B cell (primary cell): Measurements from ENCODE around the gene ACTN3.

Source experiments
- EZH2 ChIP-seq: IDR thresholded peaks from 2 replicates; pipeline ENCODE4 v1.6.1; 2012; ENCODE audit warnings: borderline replicate concordance, low read depth, mild to moderate bottlenecking, moderate library complexity, low read length; ENCODE audit not compliant: insufficient read depth, poor library complexity, severe bottlenecking
- TF ChIP-seq, protein P1 (sequence below): fragments of 200-600 bp; IDR thresholded peaks from one replicate; pipeline ENCODE4 v1.8.0; 2022; ENCODE audit warnings: antibody characterized with exemption, mild to moderate bottlenecking

DNA sequence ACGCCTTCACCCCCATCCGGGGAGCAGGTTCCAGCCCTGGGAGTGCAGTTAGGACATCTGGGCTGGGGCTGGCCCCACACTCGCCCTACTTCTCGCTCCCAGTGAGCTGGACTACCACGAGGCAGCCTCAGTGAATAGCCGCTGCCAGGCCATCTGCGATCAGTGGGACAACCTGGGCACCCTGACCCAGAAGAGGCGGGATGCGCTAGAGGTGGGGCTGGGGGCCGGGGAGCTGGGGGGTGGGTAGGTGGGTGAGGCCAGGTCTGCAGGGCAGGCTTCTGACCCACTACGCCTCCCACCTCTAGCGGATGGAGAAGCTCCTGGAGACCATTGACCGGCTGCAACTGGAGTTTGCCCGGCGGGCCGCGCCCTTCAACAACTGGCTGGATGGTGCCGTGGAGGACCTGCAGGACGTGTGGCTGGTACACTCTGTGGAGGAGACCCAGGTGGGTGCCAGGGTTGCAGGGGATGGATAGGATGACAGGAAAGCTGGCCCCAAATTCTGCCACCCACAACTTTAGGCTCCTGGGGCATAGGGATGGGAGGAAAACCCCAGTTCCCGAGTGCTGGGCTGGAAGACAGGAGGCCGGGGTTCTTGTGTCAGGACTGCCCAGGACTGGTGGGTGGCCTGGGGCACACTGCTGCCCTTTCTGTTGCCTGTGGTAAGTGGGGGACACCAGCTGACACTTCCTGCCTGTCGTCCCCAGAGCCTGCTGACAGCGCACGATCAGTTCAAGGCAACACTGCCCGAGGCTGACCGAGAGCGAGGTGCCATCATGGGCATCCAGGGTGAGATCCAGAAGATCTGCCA lies 13.4 kb downstream of the ACTN3 start:
- TF ChIP-seq, protein P1, sequence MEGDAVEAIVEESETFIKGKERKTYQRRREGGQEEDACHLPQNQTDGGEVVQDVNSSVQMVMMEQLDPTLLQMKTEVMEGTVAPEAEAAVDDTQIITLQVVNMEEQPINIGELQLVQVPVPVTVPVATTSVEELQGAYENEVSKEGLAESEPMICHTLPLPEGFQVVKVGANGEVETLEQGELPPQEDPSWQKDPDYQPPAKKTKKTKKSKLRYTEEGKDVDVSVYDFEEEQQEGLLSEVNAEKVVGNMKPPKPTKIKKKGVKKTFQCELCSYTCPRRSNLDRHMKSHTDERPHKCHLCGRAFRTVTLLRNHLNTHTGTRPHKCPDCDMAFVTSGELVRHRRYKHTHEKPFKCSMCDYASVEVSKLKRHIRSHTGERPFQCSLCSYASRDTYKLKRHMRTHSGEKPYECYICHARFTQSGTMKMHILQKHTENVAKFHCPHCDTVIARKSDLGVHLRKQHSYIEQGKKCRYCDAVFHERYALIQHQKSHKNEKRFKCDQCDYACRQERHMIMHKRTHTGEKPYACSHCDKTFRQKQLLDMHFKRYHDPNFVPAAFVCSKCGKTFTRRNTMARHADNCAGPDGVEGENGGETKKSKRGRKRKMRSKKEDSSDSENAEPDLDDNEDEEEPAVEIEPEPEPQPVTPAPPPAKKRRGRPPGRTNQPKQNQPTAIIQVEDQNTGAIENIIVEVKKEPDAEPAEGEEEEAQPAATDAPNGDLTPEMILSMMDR: no peak
- no peak for TF ChIP-seq EZH2
